Mesenchymal stem cell (in vitro differentiated cells and primary cell): Measurements from ENCODE around the gene MANSC1. TPM values are rescaled to one million over a fixed set of nuclear protein-coding genes. Genes with fewer than 3 reads are reported as not detected.
A peak's percentile ranks its signal among the peaks of the same experiment; 100 is the strongest.

Experiments
- DNase-seq: peaks from one replicate; pipeline ENCODE4 v3.0.0-alpha.2; 2013
- H2AFZ ChIP-seq: one replicate; pipeline ENCODE4 v1.6.1; 2013; ENCODE audit warnings: low read depth, mild to moderate bottlenecking, control low read depth, inconsistent platforms, low read length, moderate library complexity
- H2AK5ac ChIP-seq: 2 replicates; pipeline ENCODE4 v1.6.1; 2013; ENCODE audit warnings: low read length, moderate library complexity, mild to moderate bottlenecking, inconsistent platforms; ENCODE audit not compliant: severe bottlenecking
- H2BK120ac ChIP-seq: one replicate; pipeline ENCODE4 v1.6.1; 2013; ENCODE audit warnings: low read depth, mild to moderate bottlenecking, inconsistent platforms, low read length, moderate library complexity
- H2BK12ac ChIP-seq, 2 experiments: one replicate each; pipeline ENCODE4 v1.6.1; 2013; ENCODE audit warnings: inconsistent platforms in 2 of 2, low read length in 2 of 2, mild to moderate bottlenecking in 2 of 2, moderate library complexity in 2 of 2, control low read depth in 1 of 2
- H2BK15ac ChIP-seq: one replicate; pipeline ENCODE4 v1.6.1; 2013; ENCODE audit warnings: mild to moderate bottlenecking, low read depth, inconsistent platforms; ENCODE audit not compliant: poor library complexity, severe bottlenecking
- H2BK5ac ChIP-seq: 2 replicates; pipeline ENCODE4 v1.6.1; 2013; ENCODE audit warnings: low read depth, mild to moderate bottlenecking, low read length, control low read depth, inconsistent platforms; ENCODE audit not compliant: poor library complexity, severe bottlenecking
- H3K14ac ChIP-seq, 2 experiments: one replicate each; pipeline ENCODE4 v1.6.1; 2013; ENCODE audit warnings: inconsistent platforms in 2 of 2, low read length in 2 of 2, control low read depth in 1 of 2, mild to moderate bottlenecking in 1 of 2, moderate library complexity in 1 of 2
- H3K18ac ChIP-seq, 2 experiments: one replicate each; pipeline ENCODE4 v1.6.1; 2013; ENCODE audit warnings: inconsistent platforms in 2 of 2, low read length in 2 of 2, control low read depth in 1 of 2, low read depth in 1 of 2, mild to moderate bottlenecking in 1 of 2
- H3K23ac ChIP-seq, 2 experiments: one replicate each; pipeline ENCODE4 v1.6.1; 2013; ENCODE audit warnings: inconsistent platforms in 2 of 2, low read length in 2 of 2, mild to moderate bottlenecking in 2 of 2, moderate library complexity in 2 of 2, control low read depth in 1 of 2
- H3K27ac ChIP-seq: 2 replicates; pipeline ENCODE4 v1.5.1; 2013; ENCODE audit warnings: mild to moderate bottlenecking, moderate library complexity, low read length, control low read depth, inconsistent platforms; ENCODE audit not compliant: poor library complexity, severe bottlenecking
- H3K27me3 ChIP-seq, 2 experiments: 2 replicates each; pipeline versions ENCODE4 v1.6.1 to v1.7.0; 2013; ENCODE audit warnings: low read length in 2 of 2, mild to moderate bottlenecking in 2 of 2, moderate library complexity in 2 of 2, control low read depth in 1 of 2, inconsistent platforms in 1 of 2; ENCODE audit not compliant: control insufficient read depth in 1 of 2, insufficient read depth in 1 of 2
- H3K36me3 ChIP-seq, 2 experiments: 2 replicates each; pipeline versions ENCODE4 v1.6.1 to v1.7.0; 2013; ENCODE audit warnings: low read length in 2 of 2, control low read depth in 1 of 2, inconsistent platforms in 1 of 2, low read depth in 1 of 2, mild to moderate bottlenecking in 1 of 2; ENCODE audit not compliant: insufficient read depth in 2 of 2, control insufficient read depth in 1 of 2
- H3K4ac ChIP-seq, 2 experiments: one replicate each; pipeline ENCODE4 v1.6.1; 2013; ENCODE audit warnings: inconsistent platforms in 2 of 2, low read length in 2 of 2, mild to moderate bottlenecking in 2 of 2, moderate library complexity in 2 of 2, control low read depth in 1 of 2, low read depth in 1 of 2
- H3K4me1 ChIP-seq: 2 replicates; pipeline ENCODE4 v1.6.1; 2013; ENCODE audit warnings: low read depth, low read length, control low read depth; ENCODE audit not compliant: control insufficient read depth, insufficient read depth
- H3K4me2 ChIP-seq: 2 replicates; pipeline ENCODE4 v1.6.1; 2013; ENCODE audit warnings: low read length, mild to moderate bottlenecking, inconsistent platforms; ENCODE audit not compliant: poor library complexity, severe bottlenecking
- H3K4me3 ChIP-seq, 2 experiments: 2 replicates each; pipeline versions ENCODE4 v1.5.1 to v1.7.0; 2013; ENCODE audit warnings: low read length in 2 of 2, mild to moderate bottlenecking in 2 of 2, control low read depth in 1 of 2, low read depth in 1 of 2; ENCODE audit not compliant: insufficient read depth in 1 of 2
- H3K79me1 ChIP-seq: replicated peaks from 2 replicates; pipeline ENCODE4 v1.6.1; 2013; ENCODE audit warnings: mild to moderate bottlenecking, control low read depth, low read length, inconsistent platforms; ENCODE audit not compliant: poor library complexity, severe bottlenecking
- H3K9ac ChIP-seq: 2 replicates; pipeline ENCODE4 v1.7.0; 2013; ENCODE audit warnings: mild to moderate bottlenecking, low read length, moderate library complexity
- H3K9me3 ChIP-seq: 2 replicates; pipeline ENCODE4 v1.7.0; 2013; ENCODE audit warnings: mild to moderate bottlenecking, low read length; ENCODE audit not compliant: control insufficient read depth
- H4K8ac ChIP-seq: one replicate; pipeline ENCODE4 v1.6.1; 2013; ENCODE audit warnings: inconsistent platforms, mild to moderate bottlenecking, low read length, moderate library complexity
- H4K91ac ChIP-seq: one replicate; pipeline ENCODE4 v1.6.1; 2013; ENCODE audit warnings: mild to moderate bottlenecking, low read length, inconsistent platforms
- WGBS: methylation state at CpG from one replicate; pipeline ENCODE4 v1.1.7; 2013; ENCODE audit warnings: mixed read lengths; 5-methylcytosine and 5-hydroxymethylcytosine counted together
- polyA plus RNA-seq, 2 experiments: library from polyadenylated mRNA; stranded (reverse); fragments of 200-250 nt; gene quantifications; one replicate each; pipeline ENCODE4 v1.2.3, GENCODE V29; 2013

MANSC1 gene
- 6.2 TPM for polyA plus RNA-seq (2013, experiment 1 of 2)
- 6.5 TPM for polyA plus RNA-seq (2013, experiment 2 of 2)

DNA sequence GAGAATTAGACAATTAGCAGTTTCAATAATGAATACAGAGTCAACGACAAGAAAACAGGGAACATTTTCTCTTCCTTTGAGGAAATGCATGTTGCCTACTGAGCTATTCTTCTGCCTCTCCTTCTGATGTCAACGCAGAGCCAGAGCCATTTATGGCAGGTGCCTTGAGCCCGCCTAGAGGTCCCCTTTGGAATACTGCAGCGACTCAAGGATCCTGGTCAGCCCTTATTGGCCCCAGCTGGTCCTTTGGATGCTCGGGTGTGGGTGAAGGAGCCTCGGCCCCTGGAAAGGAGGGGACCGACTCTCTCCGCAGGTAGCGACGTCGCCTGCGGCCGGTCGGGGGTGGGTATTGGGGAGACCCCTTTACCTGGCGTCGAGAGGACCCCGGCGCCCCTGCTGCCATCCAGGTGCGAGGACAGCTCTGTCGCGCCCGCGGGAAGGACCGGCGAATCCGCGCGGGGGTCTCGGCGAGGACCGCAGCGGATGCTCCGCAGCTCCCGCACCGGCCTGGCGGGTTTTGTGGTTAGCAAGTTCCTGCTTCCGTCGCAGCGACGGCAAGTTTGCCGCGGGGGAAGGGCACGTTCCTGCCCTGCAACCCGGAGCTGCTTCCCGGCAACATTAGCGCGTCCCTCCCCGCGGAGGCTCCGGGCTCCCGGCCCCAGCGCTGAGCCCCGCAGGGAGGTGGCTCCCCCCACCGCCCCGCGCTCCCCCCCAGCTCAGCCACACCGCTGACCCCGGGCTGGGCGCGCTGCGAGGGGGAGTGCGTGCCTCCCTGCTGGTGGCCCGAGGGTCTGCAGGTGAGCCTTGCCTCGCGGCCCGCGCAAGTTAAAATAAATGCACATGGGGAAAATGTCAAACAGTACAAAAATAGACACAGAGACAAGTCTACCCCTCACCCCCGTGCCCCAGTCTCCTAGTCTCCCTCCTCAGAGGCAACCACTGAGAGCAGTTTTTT, at the start of gene MANSC1:
MANSC1 (minus strand) TSS at position 532 of the 955 bp plus-strand sequence. CDS start 6,928 bp downstream, outside the sequence.
- peak; percentile 43 for DNase-seq
- peak within 1 kb of the TSS; percentile 95 for H4K8ac ChIP-seq
- H2BK12ac ChIP-seq: peak within 1 kb of the TSS in 1 of 2 experiments; percentile 89
- H3K9ac ChIP-seq: peak within 1 kb of the TSS; percentile 81
- peak within 1 kb of the TSS in 1 of 2 experiments; percentile 35 for H3K23ac ChIP-seq
- H3K36me3 ChIP-seq: no peaks in the 10 kb centered on the region
- H3K4ac ChIP-seq: peak within 1 kb of the TSS in 1 of 2 experiments; percentile 28
- peaks cover 9% of the 10 kb centered on the region for H3K4me1 ChIP-seq
- no peaks in the 10 kb centered on the region for H3K27me3 ChIP-seq
- peak within 1 kb of the TSS; percentile 44 for H2BK120ac ChIP-seq
- H3K9me3 ChIP-seq: no peaks in the 10 kb centered on the region
- H3K18ac ChIP-seq: peak within 1 kb of the TSS; percentile 25 to 77
- H3K4me2 ChIP-seq: peak within 1 kb of the TSS; percentile 92
- peak within 1 kb of the TSS in 1 of 2 experiments; percentile 44 for H3K14ac ChIP-seq
- WGBS: 2% methylated on average over 36 of the region's 68 CpGs
- peak within 1 kb of the TSS; percentile 95 for H2AFZ ChIP-seq
- peak within 1 kb of the TSS; percentile 48 for H2BK15ac ChIP-seq
- no peak within 1 kb of the TSS for H3K27ac ChIP-seq
- H3K79me1 ChIP-seq: no peaks in the 10 kb centered on the region
- peak within 1 kb of the TSS; percentile 67 for H4K91ac ChIP-seq
- H2BK5ac ChIP-seq: no peak within 1 kb of the TSS
- no peak within 1 kb of the TSS for H2AK5ac ChIP-seq
- H3K4me3 ChIP-seq: peak within 1 kb of the TSS; percentile 68 to 90

GRCh38 chr12:12399161-12399560, 49.1 kb upstream of the MANSC1 start:
- no peak overlapping the region for H2BK12ac ChIP-seq
- no peak overlapping the region for H3K4me2 ChIP-seq
- H2BK15ac ChIP-seq: no peak overlapping the region
- H3K79me1 ChIP-seq: peaks cover 14% of the 10 kb centered on the region
- H3K36me3 ChIP-seq: no peaks in the 10 kb centered on the region
- H3K27ac ChIP-seq: no peak overlapping the region
- no peak overlapping the region for H3K4ac ChIP-seq
- no peaks in the 10 kb centered on the region for H3K27me3 ChIP-seq
- no peak for DNase-seq
- H3K14ac ChIP-seq: no peak overlapping the region
- H4K91ac ChIP-seq: no peak overlapping the region
- H2BK5ac ChIP-seq: no peak overlapping the region
- no peak overlapping the region for H3K23ac ChIP-seq
- H3K9me3 ChIP-seq: no peaks in the 10 kb centered on the region
- H2AFZ ChIP-seq: no peak overlapping the region
- H3K9ac ChIP-seq: peak overlapping the region; percentile 81
- H4K8ac ChIP-seq: no peak overlapping the region
- no peak overlapping the region for H3K18ac ChIP-seq
- no CpG with 5 or more reads among the region's 1 CpG for WGBS
- peaks cover 12% of the 10 kb centered on the region for H3K4me1 ChIP-seq
- H2AK5ac ChIP-seq: peak overlapping the region; percentile 98
- no peak overlapping the region for H2BK120ac ChIP-seq
- no peak overlapping the region for H3K4me3 ChIP-seq

- Histone ChIP-seq H3K36me3 (no peaks in the 10 kb centered on the region), H3K18ac (peak overlapping the region in 1 of 2 experiments; percentile 82), H4K8ac (no peak overlapping the region), H3K14ac (no peak overlapping the region), H3K27ac (peak overlapping the region; percentile 75), H4K91ac (no peak overlapping the region), H2BK5ac (no peak overlapping the region), H3K4ac (no peak overlapping the region), H2BK120ac (peak overlapping the region; percentile 30), H2AFZ (no peak overlapping the region), H3K9ac (peak overlapping the region; percentile 81), H2BK15ac (no peak overlapping the region), H3K4me2 (peak overlapping the region; percentile 5), H3K4me1 (peaks cover 12% of the 10 kb centered on the region), H3K23ac (no peak overlapping the region), H2BK12ac (no peak overlapping the region), H3K27me3 (no peaks in the 10 kb centered on the region), H3K9me3 (no peaks in the 10 kb centered on the region), H3K79me1 (peaks cover 13% of the 10 kb centered on the region), H2AK5ac (no peak overlapping the region), H3K4me3 (peak overlapping the region in 1 of 2 experiments; percentile 42)
- DNase-seq: peak; percentile 90
- WGBS: 70% methylated on average over 4 of the region's 7 CpGs
Measured at GRCh38 chr12:12398026-12398859, 48.2 kb upstream of the MANSC1 start.
